Activated T-cell treated with anti-CD3 and anti-CD28 coated beads for 1 hour (primary cell): ENCODE results near the gene SOX6.

Experiments used
- DNase-seq: peaks from one replicate; pipeline ENCODE4 v3.0.0-alpha.2; 2020; ENCODE audit warnings: low read depth

The SOX6 gene

GRCh38 chr11:16276251-16276650, 80.1 kb downstream of the SOX6 start:
- no peak for DNase-seq

GRCh38 chr11:16271258-16271657, 85.1 kb downstream of the SOX6 start:
- no peak for DNase-seq

DNA sequence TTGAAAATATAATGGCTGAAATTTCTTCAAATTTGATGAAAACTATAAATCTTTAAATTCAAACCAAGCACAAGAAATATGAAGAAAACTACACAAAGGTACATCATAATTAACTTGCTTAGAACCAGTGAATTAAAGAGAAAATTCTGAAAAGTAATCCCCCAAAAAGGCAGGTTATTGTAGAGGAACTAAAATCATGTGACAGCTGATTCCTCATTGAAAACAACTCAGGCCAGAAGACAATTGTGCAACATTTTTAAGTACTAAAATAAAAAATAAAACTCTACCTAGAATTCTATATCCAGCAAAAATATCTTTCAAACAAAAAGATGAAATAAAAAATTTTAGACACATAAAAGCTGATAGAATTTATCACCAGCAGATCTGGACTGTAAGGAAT, 90.3 kb downstream of the SOX6 start:
- DNase-seq: no peak

DNA sequence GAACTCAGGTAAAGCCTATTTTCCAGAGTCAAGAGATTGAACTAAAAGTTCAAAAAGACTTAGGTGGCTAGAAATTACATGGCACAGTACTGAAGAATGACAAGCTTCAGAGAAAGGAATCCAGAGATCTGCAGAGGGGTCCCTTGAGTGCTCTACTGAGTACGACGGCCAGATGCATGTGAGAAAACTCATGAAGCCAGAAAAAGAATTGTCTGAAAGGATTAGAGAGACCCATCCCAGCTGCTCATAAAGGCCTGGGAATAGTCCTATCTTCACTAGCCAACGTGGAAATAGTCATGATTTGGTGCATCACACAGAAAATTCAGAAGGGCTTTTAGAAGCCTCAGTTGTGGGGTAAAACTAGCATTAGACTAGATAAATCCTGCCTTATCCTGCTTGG, 91.3 kb downstream of the SOX6 start:
- DNase-seq: no peak

DNA sequence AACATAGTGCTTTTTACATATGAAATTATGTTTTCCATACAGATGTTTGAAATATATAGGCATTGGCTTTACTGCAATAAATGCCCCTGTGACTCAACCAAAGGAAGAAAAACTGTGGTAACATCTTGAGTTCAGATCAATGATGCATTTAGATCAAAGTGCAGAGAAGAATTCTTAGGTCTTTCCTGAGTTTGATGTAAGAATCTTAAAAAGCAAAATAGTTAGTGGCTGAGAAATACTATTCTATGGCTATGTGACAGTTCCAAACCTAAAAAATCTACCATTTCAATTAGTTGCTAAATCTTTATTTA, 93.7 kb downstream of the SOX6 start:
- DNase-seq: no peak

DNA sequence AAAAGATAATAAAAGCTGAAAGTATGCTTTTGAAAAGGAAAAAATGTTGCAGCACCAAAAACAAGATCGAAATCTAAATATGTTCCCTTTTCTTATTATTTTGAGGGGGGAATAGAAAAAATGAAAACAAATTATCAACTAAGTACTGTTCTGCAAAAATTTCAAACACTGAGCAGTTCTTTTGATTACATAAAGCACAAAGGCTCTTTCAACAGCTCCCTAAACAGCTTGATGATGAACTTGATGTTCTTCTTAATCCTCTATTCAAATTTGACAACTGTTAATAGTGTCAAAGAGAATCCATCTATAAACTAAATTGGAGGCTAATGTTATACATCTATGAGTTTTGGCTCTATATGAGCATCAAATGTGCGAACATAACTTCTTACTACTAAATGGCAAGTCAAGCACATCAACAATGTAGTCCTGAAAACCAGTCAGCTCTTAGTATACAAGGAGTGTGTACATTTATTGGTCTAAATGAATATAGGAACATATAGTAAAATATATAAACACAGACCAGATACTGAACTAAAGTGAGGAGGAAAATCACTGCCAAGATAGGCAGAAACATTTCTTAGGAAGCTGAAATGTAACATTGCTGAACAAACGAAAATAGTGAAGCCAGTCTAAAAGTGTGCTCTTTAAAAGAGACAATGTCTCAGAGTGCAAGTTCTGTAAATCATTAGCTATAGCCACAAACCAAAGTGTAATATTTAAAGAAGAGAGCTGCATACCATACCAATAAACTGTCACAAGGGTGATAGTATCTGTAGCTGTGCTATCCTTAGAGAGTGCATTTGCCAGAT, 94.3 kb downstream of the SOX6 start:
- DNase-seq: no peak

DNA sequence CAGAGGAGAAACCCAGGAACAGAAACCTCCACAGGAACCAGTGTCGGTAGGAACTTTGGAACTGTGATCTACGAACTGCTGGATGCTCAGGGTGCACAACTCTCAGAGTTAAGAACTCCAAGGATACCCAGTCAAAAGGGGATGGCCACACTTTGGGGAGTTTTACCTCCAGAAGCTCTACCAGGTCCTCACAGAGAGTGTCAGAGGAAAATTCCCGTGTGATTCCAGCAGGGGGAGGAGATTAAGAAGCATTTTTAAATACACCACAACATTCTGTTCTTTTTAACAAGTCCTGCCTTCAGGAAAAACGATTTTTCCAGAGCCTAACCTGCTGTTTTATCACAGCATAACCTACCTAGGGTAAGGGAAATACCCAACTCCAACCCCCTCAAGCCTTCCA, 104.0 kb downstream of the SOX6 start:
- no peak for DNase-seq

DNA sequence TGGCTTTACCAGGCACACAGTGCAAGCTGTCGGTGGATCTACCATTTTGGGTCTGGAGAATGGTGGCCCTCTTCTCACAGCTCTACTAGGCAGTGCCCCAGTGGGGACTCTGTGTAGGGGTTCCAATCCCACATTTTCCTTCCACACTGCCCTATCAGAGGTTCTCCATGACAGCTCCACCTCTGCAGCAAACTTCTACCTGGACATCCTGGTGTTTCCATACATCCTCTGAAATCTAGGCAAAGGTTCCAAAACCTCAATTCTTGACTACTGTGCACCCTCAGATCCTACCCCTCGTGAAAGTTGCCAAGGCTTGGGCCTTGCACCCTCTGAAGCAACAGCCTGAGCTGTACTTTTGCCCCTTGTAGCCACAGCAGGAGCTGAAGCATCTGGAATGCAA, 108.1 kb downstream of the SOX6 start:
- DNase-seq: no peak

DNA sequence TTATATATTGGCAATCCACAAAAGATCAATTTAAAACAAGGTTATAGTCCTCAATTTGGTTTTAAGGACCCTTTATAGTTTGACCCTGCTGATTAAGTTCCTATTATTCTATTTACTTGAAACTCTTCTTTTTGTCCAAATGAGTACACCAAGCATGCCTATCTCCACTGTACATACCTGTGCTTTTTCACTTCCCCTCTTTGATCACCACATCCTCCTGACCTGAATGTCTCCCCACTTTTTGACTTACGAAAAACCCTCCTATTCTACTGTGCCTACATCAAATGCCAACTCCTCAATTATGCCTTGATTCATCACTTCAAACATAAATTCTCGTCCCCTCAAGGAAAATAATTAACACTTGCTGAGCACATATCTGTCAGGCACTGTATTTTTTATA, 113.5 kb downstream of the SOX6 start:
- no peak for DNase-seq

DNA sequence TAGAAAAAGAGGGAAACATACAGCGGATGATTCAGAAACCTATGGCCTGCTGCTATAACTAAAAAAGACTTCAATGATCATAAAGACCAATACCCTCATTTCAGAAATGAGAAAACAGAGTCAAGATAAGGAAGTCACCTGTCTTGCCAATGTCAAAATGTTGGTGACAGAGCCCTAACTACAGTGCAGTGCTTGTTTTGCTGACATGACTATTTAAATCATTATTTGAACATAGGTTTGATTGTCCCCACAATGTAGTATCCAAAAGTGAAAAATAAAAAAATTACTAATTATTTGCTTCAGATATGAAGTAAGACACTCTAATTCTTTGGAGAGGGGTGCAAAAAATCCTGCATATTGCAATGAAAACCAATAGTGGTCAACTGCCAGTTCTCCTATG, 115.7 kb downstream of the SOX6 start:
- no peak for DNase-seq

- no peak for DNase-seq
Measured at GRCh38 chr11:16239141-16240105, 116.9 kb downstream of the SOX6 start.

- no peak for DNase-seq
Measured at GRCh38 chr11:16226245-16226644, 130.1 kb downstream of the SOX6 start.

DNA sequence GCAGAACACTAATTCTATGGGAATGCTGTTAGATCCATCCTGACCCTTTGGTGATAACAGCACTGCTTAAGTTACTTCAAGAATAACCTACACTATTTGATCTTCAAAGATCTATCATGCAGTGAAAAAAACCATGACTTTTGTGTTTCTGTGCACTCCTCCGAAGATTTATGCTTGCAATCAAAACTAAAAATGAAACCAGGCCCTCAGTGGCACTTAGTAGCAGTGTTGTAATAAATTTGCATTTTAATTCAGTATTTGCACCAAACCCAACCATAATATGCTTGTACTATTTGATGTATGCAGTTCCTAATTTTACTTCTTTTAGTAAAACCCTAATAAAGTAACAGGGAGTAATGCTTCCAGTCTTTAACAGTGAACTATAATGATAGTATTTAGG, 130.7 kb downstream of the SOX6 start:
- no peak for DNase-seq

DNA sequence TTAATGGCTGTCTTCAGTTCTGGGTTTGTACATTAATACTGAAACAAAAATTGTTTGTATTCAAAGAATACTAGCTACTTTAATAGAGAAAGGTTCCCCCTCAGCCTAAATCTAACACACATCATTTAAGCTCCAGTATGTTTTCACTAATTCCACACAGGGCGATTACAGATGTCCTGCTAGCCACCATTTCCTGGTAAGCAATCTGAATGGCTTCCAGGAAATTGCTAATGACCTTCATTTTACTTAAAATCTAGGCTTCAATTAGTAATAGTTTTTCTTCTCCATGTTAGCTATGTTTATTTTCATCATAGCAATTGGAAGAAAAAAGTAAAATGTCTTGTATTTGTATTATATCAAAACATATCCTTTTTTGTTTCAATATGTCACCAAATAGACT, 132.8 kb downstream of the SOX6 start:
- DNase-seq: no peak

DNA sequence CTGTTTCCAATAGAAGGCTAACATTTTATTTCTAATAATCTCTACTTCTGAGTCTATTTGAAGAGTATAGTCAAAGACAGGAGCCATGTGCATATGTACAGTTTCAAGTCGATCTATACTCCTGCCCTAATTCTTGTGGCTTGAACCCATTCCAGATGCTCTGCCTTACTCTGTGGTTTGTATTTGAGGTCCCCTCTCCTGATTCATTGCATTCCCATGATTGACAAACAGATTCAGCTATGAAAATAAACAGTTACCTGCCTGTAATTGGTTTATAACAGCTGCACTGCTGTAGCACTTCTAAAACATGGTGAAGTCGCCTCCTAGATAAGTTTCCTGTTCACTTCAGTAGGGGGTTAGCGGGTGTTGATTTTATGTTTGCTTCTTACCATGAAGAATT, 138.7 kb downstream of the SOX6 start:
- no peak for DNase-seq

DNA sequence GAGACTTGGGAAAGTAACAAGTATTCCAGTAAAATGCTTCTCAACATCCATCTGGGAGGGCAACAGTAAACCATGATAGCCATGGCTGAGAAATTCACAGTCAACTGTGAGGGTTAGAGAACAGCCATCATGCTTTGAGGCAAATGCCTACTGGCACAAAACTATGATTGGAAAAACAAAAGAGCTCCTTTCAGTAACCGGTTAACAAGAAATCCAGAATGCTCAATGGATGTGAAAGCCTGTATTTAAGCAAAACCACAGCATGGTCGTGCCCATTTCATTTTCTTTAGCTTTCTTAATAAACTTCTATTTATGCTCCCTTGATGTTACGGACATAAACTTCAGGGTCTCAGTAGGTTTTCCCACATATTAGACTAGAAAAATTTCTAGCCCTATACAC, 139.5 kb downstream of the SOX6 start:
- no peak for DNase-seq

GRCh38 chr11:16215352-16215751, 141.0 kb downstream of the SOX6 start:
- DNase-seq: no peak

DNA sequence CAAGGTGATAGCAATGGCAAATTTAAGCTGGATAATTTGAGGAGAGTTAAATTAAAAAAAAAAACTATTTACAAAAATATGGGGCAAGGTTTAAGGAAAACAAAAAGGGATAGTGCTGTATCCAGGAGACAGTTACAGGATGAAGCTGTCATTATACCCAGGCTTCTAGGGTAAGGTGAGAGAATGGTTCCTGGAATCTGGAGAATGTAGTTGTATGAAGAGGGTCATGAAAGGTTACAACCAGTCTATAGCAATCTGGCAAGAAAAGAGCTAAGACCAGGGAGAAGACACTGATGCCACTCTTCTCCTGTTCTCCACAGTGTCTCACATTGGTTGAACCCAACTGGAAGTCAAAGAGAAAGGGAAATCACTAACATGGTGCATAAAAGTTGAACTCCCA, 144.9 kb downstream of the SOX6 start:
- no peak for DNase-seq

DNA sequence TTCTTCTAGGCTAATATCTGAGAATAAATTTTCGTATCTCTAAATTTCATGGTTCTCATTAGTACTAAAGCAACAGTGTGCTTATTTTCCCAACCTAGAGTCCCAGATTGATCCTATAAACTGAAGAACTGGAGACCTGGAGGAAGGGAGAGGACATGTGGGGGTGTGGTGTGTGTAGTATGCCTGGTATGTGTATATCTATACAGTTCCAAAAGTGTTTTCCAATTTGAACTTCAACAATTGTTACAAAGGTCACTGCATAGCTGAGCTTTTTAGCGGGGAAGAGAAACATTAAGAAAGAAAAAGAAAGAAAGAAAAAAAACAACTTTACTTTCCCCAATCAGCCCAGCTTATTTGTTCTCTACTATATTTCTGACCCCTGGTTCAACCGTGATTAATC, 152.1 kb downstream of the SOX6 start:
- no peak for DNase-seq

DNA sequence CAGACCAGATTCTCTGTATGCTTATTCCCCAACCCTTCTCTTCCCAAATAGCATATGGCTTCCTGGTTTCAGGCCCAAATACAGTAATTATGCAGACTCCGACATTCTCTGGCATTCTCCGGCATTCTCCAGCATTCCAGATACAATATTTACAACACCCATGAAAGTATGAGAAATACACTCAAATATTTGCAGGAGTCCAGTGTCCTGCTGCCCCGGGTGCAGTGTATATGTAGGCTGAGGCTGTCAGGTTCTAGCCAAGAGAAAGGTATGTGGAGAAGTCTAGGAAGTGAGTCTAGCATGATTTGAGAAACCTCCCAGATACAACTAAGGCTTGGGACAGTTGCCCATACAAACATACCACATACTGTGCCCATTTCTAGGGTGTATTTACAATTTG, 160.7 kb downstream of the SOX6 start:
- no peak for DNase-seq

DNA sequence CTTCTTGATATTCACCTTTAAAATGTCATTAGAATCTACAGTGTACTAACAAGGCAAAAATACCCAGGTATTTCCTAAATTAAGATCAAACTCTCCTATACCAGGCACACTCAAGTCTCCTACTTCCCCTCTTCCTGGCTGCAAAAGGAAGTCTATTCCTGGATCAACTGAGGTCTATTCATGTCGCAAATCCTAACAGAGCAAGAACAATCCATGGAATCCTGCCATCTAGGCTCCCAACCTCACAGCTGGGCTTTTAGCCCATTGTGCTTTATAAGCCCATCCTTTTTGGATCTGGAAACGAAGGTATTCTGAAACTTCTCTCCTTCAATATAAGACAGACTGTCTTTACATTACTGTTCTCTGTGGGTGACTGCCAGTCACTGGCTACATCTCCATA, 161.8 kb downstream of the SOX6 start:
- no peak for DNase-seq

DNA sequence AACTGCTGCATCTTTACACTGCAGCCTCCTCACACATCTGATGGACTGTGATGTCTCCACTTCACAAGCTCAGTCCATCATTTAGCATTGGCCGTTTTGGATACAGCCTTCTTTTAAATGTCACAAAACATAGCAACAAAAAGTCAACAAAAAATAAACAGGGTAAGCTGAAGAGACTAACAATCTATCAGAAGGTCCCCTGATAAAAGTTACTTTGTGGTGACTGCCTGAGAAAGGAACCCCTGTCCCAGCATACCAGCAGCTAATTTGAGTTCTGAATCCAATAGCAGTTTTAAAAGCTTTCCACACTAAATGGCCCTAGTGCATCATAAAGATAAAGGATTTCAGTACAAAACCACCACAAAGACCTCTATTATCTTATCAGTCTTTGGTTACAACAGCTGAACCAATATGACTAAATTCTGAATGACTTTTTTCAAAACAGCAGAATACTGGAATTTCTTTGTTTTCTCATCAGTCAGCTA, 162.4 kb downstream of the SOX6 start:
- no peak for DNase-seq

DNA sequence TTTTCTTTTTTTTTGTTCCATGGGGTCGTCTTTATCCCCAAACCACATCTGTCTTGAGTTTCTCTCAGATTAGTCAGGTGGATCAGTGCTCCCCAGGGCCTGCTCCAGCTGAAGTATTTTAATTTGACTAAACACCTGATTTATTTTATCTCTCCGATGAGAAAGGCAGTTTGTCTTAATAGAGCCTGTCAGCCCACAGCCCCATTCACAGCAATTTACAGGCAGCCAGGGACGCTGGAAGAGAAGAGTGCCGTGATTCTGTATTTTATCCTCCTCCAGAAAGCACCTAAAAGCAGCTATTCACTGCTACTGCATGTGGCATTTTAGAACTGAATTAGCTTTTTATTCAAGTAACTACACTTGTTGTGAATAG, 164.5 kb downstream of the SOX6 start:
- no peak for DNase-seq
